IPS-18c (cell line): ENCODE measurements around the gene STUM.

Experiments
- H3K4me3 ChIP-seq: 2 replicates; pipeline ENCODE4 v1.7.0; 2013; ENCODE audit warnings: low read depth, mild to moderate bottlenecking, low read length, moderate library complexity; ENCODE audit not compliant: insufficient read depth
- H3K9me3 ChIP-seq: one replicate; pipeline ENCODE4 v1.6.1; 2013; ENCODE audit warnings: mild to moderate bottlenecking, low read length, moderate library complexity; ENCODE audit not compliant: control insufficient read depth, insufficient read depth

STUM gene

DNA sequence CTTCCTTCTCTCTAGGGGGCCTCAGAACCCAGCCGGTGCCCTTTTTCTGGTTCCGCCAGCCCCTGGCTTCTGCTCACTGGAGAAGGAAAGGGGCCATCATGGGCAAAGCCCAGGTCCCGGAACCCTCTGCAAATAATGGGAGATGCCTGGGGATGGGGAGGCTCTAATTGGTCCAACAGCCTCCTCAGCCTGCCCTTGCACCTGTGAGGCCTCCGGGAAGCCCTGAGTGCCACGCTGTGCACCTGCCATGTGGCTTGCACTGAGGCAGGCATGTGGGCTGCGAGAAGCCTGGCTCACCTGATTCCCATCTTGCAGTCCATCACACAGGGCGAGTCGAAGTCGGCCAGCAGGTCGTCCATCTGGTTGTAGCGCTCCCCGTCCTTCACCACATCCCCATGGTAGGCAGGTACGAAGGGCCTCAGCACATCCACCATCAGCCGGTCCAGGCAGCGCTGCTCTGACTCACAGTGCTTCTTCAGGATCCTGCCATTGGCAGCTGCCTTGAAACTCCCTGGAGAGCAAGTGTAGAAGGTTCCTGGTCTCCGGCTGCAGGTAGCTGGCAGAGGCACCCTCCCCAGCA is 98.4 kb downstream of the STUM start:
- no peaks in the 10 kb centered on the region for H3K9me3 ChIP-seq
- H3K4me3 ChIP-seq, result no peak overlapping the region

DNA sequence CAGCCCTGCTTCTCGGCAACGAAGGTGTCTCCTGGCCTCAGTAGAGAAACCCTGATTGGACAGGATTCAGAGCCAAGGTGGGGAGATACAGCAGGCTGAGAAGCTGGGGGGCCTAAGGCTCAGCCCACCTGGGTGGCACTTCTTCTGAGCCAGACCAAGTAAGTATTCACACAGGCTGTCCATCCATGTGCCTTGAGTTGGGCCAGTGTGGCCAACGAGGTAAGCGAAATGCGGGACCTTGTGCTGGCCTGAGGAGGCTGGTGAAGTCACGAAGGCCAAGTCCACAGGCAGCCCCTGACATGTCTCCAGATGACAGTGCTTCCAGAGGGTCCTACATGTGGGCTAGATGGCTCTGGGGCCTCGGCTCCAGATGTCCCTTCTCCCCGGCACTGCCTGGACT is 99.2 kb downstream of the STUM start:
- Histone ChIP-seq H3K9me3 (no peaks in the 10 kb centered on the region), H3K4me3 (no peak overlapping the region)

DNA sequence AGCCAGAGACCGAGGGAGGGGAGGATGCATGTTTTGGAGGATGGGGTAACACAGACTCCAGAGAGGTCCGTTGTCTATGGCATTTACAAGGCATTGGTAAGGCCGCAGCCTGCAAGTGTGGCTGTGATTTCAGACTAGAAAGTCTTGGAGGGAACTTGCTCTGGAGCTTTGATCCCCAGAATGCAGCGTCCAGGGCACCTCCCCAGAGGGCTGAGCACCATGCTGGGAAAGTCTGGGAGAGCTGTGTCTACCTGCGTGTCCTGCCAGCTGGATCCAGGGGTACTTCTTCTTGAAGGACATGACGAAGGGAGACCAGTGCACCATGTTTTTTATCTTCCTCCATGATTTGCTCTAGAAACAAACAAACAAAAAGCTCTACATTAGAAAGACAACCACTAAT is 99.9 kb downstream of the STUM start:
- Histone ChIP-seq H3K4me3 (no peak overlapping the region), H3K9me3 (no peaks in the 10 kb centered on the region)

DNA sequence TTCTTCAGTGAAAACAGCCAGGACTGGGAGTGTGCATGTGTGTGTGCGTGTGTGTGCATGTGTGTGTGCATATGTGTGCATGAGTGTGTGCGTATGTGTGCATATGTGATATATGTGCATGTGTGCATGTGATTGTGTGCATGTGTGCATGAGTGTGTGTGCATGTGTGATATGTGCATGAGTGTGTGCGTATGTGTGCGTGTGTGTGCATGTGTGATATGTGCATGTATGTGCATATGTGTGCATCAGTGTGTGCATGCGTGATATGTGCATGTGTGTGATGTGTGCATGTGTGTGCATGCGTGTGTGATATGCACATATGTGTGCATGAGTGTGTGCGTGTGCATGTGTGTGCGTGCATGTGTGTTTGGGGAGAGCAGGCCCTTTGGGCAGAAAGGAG is 100.7 kb downstream of the STUM start:
- H3K4me3 ChIP-seq, result no peak overlapping the region
- H3K9me3 ChIP-seq, result no peaks in the 10 kb centered on the region

DNA sequence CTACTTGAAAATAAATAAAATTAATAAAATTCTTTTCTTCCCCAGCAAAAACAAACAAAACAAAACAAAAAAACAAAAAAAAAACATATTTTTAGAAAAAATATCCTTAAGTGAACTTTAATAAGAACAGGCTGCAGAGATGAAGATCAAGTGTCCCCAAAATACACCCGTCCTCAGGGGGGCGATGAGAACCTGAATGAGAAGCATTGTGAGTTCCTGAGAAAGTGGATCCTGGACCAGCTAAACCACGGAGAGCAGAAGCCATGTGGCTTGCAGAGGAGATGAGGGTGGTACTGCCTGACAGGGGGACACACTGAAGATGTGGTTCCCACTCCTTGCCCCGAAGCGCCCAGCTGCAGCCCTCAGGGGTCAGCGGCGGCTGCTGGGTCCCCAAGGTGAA is 101.2 kb downstream of the STUM start:
- H3K4me3 ChIP-seq, result no peak overlapping the region
- H3K9me3 ChIP-seq, result no peaks in the 10 kb centered on the region

DNA sequence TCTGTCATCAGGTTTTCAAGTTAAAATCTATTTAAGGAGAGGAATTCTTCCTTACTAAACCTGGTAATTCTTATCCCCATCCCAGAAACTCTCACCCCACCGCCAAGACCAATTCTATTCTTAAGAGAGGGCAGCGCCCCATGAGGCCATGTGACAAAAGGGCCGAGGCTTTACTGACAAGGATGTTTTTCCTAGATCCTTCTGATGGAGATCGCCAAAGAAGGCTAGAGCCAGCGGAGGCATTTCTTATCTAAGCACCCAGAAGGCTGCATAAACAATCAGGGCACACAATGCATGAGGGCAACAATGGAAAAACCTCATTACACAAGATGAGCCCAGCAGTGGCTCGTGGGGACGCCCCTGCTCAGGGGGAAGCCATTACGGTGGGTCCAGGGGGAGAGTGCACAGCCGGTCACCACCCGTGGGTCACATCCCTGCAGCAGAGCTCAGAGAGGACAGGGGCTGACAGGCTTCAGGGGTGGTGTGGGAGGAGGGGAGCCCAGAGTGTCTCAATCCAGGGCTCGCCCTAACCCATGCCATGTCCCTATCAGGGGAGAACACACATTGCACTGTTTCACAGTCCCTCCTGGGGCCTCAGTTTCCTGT is 101.8 kb downstream of the STUM start:
- Histone ChIP-seq H3K9me3 (no peaks in the 10 kb centered on the region), H3K4me3 (no peak overlapping the region)

DNA sequence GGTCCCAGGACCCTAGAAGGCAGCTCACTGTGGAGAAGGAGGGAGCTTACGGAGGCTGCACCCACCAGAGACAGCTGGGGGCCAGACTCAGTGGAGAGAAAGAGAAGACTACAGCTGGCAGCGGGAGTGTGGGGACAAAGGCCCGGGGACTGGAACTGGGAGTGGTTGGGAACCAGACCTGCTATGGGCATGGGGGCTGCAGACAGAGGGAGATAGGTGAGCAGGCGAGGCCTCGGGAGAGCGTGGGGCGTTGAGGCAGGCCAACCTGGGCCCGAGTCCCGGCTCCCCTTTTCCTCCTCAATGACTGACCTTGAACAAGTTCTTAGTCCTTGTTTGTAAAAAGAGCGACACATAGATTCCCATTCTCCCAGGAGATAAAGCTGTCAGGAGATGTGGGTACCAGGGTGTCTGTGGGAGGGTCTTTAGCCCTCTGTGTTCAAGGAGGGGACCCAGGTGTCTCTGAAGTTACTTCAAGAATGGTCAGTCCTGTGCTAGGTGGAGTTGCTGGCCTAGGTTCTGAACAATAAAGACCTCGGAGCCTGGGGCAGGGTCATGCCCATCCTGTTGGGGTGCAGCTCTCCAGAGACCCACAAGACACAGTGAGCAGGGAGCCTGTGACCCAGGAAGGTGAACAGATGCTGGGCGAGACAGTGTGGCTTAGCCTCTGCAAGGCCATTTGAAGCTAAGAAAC is 102.6 kb downstream of the STUM start:
- H3K9me3 ChIP-seq, result no peaks in the 10 kb centered on the region
- no peak overlapping the region for H3K4me3 ChIP-seq

DNA sequence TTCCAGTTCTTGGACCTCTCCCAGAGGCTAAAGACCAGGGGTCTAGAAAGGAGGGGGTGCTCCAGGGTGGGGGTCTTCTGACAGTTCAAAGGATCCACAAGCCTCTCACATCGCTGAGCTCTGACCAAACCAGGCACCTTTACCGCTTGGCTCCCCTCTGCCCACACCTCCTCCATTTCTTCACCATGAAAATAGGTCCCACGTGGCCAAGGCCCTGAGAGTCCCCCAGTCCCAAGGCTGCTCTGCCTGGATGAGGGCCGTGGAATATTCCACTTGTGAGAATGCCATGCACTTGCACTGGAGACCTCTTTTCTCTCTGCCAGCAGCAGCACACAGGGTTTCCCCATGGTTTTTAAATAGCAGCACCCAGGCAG is 103.2 kb downstream of the STUM start:
- Histone ChIP-seq H3K9me3 (no peaks in the 10 kb centered on the region), H3K4me3 (no peak overlapping the region)

DNA sequence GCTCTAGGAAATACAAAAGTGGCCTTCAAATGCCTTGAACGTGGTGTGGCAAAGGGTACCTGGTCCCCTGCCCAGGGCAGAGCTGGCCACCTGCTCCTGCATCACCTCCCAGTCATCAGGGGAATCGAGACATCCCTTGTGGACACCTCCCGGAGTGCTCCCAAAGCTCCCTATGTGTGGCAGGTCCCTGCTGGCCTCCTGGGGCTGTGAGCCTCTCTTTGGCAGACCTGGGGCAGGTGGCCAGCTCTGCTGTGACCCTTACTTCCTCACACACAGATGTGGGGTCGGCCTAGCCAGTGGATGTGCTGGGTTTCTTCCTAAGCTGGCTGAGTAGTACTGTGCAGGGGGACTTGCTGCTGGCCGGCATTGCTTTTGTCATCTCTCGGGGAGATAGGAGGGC is 104.0 kb downstream of the STUM start:
- Histone ChIP-seq H3K4me3 (no peak overlapping the region), H3K9me3 (no peaks in the 10 kb centered on the region)

DNA sequence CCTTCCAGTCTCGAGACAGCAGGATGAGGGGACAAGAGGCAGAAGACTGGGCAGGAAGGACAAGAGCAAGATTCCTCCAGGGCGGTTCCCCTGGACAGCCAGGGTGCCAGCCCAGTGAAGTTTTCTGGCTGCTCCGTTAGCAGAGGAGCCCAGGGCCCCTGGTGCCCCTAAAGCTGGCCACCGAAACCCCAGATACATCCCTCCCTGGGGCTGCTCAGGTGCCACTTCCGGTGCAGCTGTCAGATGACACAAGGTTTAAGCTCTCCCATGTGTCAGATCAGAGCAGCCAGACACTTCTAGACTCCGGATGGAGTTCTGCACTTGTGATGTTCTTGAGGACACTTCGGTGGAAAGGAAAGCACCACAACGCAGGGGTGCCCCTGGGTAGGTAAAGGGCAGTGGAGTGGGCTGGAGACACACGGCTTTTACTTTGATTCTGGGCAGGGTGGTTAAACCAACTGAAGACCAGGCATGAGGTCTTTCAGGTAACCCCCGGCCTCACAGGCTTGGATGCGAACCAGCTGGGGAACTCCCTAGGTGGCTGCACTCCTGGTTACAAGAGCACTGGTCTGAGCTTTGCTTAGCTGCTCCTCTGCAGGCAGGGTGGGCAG is 104.9 kb downstream of the STUM start:
- Histone ChIP-seq H3K4me3 (no peak overlapping the region), H3K9me3 (no peaks in the 10 kb centered on the region)

DNA sequence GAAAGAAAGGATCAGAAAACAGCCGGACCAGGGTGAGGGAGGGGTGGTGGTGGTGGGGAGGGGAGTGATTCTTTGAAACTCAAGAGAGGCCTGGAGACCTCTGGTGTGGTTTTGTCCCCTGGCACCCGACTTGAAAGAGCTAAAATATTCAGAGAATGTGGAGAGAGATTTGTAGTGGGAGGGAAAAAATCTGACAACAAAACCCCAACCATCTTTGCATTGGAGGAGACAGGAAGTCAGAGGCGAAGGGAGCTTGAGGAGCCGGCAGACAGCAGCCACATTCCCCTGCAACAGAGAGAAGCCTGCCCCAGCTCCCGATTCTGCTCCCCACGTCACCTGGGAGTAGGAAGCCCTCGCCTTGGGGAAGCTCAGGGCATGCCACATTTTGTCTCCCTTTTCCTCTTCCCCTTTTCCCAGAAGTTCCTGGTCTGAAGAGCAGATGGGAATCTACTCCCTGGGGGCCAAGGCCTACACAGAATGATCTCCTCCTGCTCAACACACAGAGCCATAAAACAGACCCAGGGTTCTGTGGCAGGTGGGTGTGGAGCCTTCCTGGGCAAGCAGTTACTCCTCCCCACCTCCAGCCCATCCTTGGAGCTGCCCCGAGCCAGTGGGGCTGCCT is 105.6 kb downstream of the STUM start:
- Histone ChIP-seq H3K9me3 (no peaks in the 10 kb centered on the region), H3K4me3 (no peak overlapping the region)

DNA sequence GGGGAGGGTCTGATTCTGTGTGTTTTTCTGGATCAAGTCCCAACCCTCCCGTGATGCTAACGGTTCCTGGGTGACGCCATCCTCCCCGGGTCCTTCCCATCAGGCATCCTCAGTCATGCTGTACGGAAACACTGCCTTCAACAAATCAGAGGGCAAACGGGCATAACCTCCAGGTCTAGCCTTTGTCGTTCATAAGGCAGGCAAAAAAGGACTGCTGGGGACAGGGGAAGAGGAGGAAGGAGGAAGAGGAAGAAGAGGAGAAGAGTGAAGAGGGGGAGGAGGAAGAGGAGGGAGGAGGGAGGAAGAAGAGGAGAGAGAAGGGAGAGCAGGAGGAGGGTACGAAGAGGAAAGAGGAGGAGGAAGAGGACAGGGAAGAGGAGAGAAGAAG is 106.1 kb downstream of the STUM start:
- Histone ChIP-seq H3K4me3 (no peak overlapping the region), H3K9me3 (no peaks in the 10 kb centered on the region)

DNA sequence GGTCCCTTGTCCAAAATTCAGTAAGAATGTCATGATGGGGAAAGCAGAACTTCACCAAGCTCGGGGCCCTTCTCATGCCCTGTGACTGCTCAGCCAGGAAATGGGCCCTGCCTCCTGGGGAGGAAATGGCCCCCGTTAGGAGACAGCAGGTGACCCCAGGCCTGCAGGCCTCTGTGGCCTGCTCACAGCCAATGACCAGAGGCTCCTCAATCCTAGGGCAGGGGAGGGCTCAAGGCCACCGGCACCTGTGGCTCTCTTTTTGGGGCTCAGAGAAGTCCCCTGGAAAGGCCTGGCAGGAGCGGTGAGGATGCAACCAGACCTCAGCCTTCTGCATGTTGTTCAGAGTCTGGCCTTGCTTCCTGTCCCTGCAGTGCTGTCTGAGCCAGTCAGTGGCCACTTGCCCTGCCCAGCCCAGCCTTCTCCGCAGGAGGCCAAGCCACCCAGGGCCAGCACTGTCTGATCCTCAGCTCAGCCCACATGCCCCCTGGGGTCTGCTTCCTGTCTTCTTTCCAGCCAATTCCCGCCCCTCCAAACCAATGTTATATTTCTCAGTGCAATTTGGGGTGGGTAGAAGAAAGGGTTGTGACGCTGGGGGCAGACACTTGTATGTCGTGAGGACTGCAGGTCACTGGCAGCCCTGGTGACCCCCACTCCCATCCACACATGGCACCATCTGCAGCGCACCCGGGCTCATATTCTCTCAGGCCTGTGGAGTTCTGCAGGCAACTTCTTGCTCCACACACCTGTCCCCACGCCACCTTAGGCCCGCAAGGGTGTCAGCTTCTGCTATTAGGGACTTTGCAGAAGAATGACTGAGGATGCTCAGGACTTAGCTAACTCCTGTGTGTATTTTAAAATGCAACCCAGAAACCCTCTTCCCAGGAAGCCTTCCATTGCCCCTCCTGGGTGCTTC is 106.9 kb downstream of the STUM start:
- no peak overlapping the region for H3K4me3 ChIP-seq
- H3K9me3 ChIP-seq, result no peaks in the 10 kb centered on the region

DNA sequence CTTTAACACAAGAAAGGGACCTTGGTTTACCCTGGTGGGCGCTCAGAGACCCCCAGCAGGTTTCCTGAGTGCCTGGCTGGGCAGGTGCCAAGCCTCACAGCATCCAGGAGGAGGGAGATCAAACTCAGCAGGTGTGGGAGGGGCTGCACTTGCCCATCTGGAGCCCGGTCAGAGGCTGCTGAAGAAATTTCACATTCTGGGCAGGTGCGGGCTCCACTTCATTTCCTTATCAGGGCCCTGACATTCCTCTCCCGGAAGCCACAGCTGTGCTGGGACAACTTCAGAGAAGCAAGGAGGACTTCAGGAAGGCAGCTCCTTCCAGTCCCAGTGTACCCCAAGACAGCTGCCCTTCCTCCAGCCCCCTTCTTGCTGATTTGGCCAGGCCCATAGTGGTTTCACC is 107.6 kb downstream of the STUM start:
- Histone ChIP-seq H3K4me3 (no peak overlapping the region), H3K9me3 (no peaks in the 10 kb centered on the region)

DNA sequence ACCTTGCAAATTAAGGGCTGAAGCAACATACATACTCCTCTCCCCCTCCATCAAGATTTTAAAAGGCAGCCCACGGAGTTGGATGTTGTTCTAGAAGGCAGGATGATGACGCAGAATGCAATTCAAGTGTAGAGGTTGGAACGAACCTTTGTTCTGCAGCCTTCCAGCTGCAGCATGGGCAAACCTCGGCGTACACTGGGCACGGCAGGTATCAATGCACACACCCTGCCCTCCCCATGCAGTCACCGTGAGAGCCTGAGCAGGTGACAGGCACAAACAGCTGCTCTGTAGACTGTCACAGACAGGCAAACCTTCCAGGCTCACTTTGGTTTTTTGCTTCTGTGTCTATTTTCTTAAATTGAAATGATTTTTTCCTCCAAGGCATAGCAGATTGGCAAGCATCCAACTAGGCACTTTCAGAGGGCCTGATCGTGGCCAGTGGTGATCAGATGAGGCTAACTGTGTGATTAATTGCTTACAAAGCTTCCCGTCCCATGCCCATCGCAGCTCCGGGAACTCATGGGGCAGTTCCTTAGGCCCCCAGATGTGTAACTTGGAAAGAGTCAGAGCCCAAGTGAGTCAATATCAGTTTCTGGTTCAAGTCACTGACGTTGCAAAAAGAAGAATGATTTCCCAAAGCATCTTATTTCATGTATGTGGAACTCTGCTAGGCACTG is 108.2 kb downstream of the STUM start:
- Histone ChIP-seq H3K4me3 (no peak overlapping the region), H3K9me3 (no peaks in the 10 kb centered on the region)

DNA sequence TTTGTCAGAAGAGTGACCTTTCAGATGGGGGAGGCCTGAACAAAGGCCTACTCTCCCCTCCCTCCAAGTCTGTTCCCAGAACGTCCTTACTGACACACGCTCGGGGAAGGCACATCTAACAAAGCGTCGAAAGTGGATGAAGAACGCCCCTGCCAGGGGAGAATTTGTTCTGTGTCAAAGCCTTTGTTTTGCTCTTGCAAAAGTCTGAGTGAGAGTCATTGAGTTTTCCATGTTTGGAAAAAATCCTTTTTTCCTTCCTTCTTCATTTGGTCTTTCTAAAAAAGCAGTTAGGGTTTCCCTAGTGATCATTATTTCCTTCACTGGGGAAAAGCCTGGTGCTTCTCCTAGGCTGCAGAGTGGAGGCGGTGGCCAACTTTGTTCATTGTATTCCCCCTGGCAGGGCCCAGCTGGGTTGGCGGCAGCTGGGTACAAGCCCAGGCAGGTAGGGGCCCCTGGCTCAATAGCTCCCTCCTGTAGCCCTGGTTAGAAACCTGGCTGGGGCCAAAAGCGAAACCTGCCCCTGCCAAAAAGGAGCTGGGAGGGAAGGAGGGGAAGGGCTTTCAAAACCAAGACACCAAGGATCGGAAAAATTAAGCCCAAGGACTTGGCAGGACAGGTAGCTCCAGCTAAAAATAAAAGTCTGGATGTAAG is 109.5 kb downstream of the STUM start:
- no peaks in the 10 kb centered on the region for H3K9me3 ChIP-seq
- H3K4me3 ChIP-seq, result no peak overlapping the region
